B cell (primary cell): ENCODE measurements around the gene BAIAP2L1. TPM values are rescaled to one million over a fixed set of nuclear protein-coding genes. Genes with fewer than 3 reads are reported as not detected.

Source experiments
- ATAC-seq: fragments of 200-7000 bp; cut with Tn5 transposase; one replicate; pipeline ENCODE4 v1.10.0; 2021; ENCODE audit warnings: low read depth, mild to moderate bottlenecking, moderate number of reproducible peaks, moderate library complexity
- CTCF ChIA-PET: fragments of 350-600 bp; sonication (Branson Sonifier 250); formaldehyde crosslinking; loops from one replicate; lab custom pipeline; 2021; ENCODE audit warnings: antibody characterized with exemption, inconsistent platforms; lab: Charles Lee
- POLR2A ChIA-PET: fragments of 350-600 bp; sonication (Branson Sonifier 250); formaldehyde crosslinking; loops from one replicate; lab custom pipeline; 2021; ENCODE audit warnings: antibody characterized with exemption; lab: Charles Lee
- DNase-seq: peaks from one replicate; pipeline ENCODE4 v3.0.0; 2013
- H2AFZ ChIP-seq: 2 replicates; pipeline ENCODE4 v1.6.1; 2012; ENCODE audit warnings: mild to moderate bottlenecking, low read depth, low read length; ENCODE audit not compliant: insufficient read depth, poor library complexity, severe bottlenecking
- H3K27ac ChIP-seq, 2 donors: 1 replicate in 1 of 2; 2 replicates in 1 of 2; pipeline ENCODE4 v1.5.1; 2012 to 2013; ENCODE audit warnings: low read length in 2 of 2, mild to moderate bottlenecking in 2 of 2, moderate library complexity in 1 of 2
- H3K27me3 ChIP-seq, 4 experiments: fragments of 200-600 bp in 1 of 4; sonication (generic) in 1 of 4; replicated peaks in 1 of 4; 1 replicate in 2 of 4; 2 replicates in 2 of 4; pipeline versions ENCODE4 v1.6.1 to v1.7.0; 2013 to 2016; ENCODE audit warnings: low read length in 3 of 4, mild to moderate bottlenecking in 2 of 4, mixed read lengths in 1 of 4, moderate library complexity in 1 of 4; ENCODE audit not compliant: insufficient read depth in 4 of 4, control insufficient read depth in 3 of 4; ENCODE audit errors: control extremely low read depth in 1 of 4
- H3K36me3 ChIP-seq, 2 experiments: replicated peaks in 1 of 2; 1 replicate in 1 of 2; 2 replicates in 1 of 2; pipeline versions ENCODE4 v1.6.1 to v1.7.1; 2013; ENCODE audit warnings: low read length in 1 of 2; ENCODE audit not compliant: insufficient read depth in 2 of 2, control insufficient read depth in 1 of 2; ENCODE audit errors: control extremely low read depth in 1 of 2, extremely low read depth in 1 of 2
- H3K4me1 ChIP-seq, 2 donors: fragments of 200-600 bp in 1 of 2; sonication (generic) in 1 of 2; 1 replicate in 1 of 2; 2 replicates in 1 of 2; pipeline versions ENCODE4 v1.5.1 to v1.6.1; 2013 to 2017; ENCODE audit warnings: low read length in 2 of 2; ENCODE audit not compliant: control insufficient read depth in 2 of 2, insufficient read depth in 2 of 2
- H3K4me2 ChIP-seq: replicated peaks from 2 replicates; pipeline ENCODE3; 2012; ENCODE audit warnings: mild to moderate bottlenecking, low read depth, low read length; ENCODE audit not compliant: poor library complexity, severe bottlenecking
- H3K4me3 ChIP-seq, 5 experiments: fragments of 200-600 bp in 1 of 5; sonication (generic) in 1 of 5; 1 replicate in 3 of 5; 2 replicates in 2 of 5; pipeline versions ENCODE4 v1.5.1 to v1.7.0; 2011 to 2016; ENCODE audit warnings: low read length in 4 of 5, mild to moderate bottlenecking in 4 of 5, low read depth in 2 of 5, control low read depth in 1 of 5, moderate library complexity in 1 of 5; ENCODE audit not compliant: insufficient read depth in 1 of 5; ENCODE audit errors: control extremely low read depth in 1 of 5, extremely low read depth in 1 of 5
- H3K79me2 ChIP-seq: fragments of 200-600 bp; sonication (generic); one replicate; pipeline ENCODE4 v1.6.0; 2016; ENCODE audit warnings: low read length; ENCODE audit not compliant: control insufficient read depth, insufficient read depth
- H3K9ac ChIP-seq: fragments of 200-600 bp; sonication (generic); 2 replicates; pipeline ENCODE4 v1.6.1; 2017; ENCODE audit warnings: mild to moderate bottlenecking, low read length, moderate library complexity
- H3K9me3 ChIP-seq, 3 donors: one replicate each; pipeline versions ENCODE4 v1.6.1 to v1.7.1; 2013; ENCODE audit warnings: low read length in 2 of 3; ENCODE audit not compliant: control insufficient read depth in 2 of 3, insufficient read depth in 1 of 3; ENCODE audit errors: control extremely low read depth in 1 of 3
- H4K20me1 ChIP-seq: 2 replicates; pipeline ENCODE4 v1.6.0; 2012; ENCODE audit warnings: mild to moderate bottlenecking, low read length; ENCODE audit not compliant: insufficient read depth, control insufficient read depth, poor library complexity, severe bottlenecking
- H3K27ac Mint-ChIP-seq: one replicate; pipeline ENCODE4 v1.8.0; 2021; ENCODE audit warnings: mixed read lengths
- H3K27me3 Mint-ChIP-seq: one replicate; pipeline ENCODE4 v1.8.0; 2021; ENCODE audit warnings: mixed read lengths
- H3K4me1 Mint-ChIP-seq: one replicate; pipeline ENCODE4 v1.8.0; 2021; ENCODE audit warnings: mixed read lengths
- H3K4me3 Mint-ChIP-seq: one replicate; pipeline ENCODE4 v1.8.0; 2021; ENCODE audit warnings: mixed read lengths
- H3K9me3 Mint-ChIP-seq: one replicate; pipeline ENCODE4 v1.8.0; 2022; ENCODE audit warnings: mixed read lengths; ENCODE audit not compliant: insufficient read depth
- EZH2 ChIP-seq: IDR thresholded peaks from 2 replicates; pipeline ENCODE4 v1.6.1; 2012; ENCODE audit warnings: borderline replicate concordance, low read depth, mild to moderate bottlenecking, moderate library complexity, low read length; ENCODE audit not compliant: insufficient read depth, poor library complexity, severe bottlenecking
- WGBS: methylation state at CpG from one replicate; pipeline ENCODE4 v1.1.5; 2013; ENCODE audit warnings: missing lambda C conversion rate; ENCODE audit not compliant: insufficient coverage; 5-methylcytosine and 5-hydroxymethylcytosine counted together
- intact Hi-C: fragments of 100-400 bp; cut with micrococcal nuclease; formaldehyde crosslinking; loops from one replicate; pipeline ENCODE4 v1.10.0; 2022
- polyA plus RNA-seq: library from polyadenylated mRNA; depleted of rRNA; stranded (reverse); fragments of >200 nt; gene quantifications from 2 replicates; pipeline ENCODE4 v1.2.3, GENCODE V29; 2012
- total RNA-seq, 2 donors: library from RNA; stranded (reverse); fragments of 120-200 nt in 1 of 2; gene quantifications; 1 replicate in 1 of 2; 2 replicates in 1 of 2; pipeline versions ENCODE4 v1.2.3 to v1.2.4, GENCODE V29; 2013 to 2022
- TF ChIP-seq, protein P1 (sequence below): fragments of 200-600 bp; IDR thresholded peaks from one replicate; pipeline ENCODE4 v1.8.0; 2022; ENCODE audit warnings: antibody characterized with exemption, mild to moderate bottlenecking

Gene BAIAP2L1
- total and polyA plus RNA-seq, 2 donors (not counting 1 experiment from before 2014, with no cell fraction given), result 1.5 to 3.7 TPM

DNA sequence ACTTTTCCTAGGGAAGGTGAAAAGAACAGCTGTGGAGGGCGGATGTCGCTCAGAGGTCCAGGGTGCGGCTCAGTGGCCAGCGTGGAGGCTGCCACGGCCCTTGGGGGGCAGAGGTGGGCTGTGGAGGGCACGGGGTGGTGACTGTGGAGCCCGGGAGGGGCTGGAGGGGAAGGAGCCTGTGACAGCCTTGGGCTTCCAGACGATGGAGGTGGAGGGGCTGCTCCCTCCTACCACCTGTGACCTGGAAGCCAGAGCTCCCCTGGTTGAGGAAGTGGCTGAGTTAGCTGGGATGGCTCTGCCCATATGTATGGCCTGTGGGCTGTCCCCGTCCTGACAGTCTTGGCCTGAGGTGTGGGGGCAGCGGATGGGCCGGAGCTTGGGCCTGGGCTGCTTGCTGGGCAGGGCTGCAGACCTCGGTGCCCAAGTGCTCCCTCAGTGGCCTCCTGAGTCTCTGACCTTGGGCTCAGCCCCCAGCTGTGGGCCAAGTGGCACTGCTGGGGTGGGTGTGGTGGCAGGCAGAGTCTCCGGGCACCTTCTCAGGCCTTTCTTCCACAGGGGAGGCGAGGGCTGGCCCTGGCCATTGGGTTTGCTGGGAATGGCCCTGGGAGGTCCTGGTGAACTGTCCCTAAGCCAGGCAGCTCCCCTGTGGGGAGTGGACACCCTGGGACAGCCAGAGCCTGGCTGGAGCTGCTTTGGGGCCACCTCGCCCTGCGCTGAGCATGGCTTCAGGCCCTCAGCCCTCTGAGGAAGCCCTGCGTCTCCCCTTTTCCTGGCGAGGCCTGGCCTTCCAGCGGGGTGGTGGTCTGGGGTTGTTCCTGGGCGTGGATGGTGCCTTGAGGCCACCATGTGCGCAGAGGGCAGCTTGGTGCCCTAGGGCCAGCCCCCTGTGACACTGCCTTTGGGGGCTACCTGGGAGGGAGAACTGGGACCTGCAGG is 115.5 kb downstream of the BAIAP2L1 start:
- H3K9me3 ChIP-seq, result no peaks in the 10 kb centered on the region
- no peaks in the 10 kb centered on the region for H3K27me3 ChIP-seq
- H3K4me1 ChIP-seq, result peaks cover 21 to 41% of the 10 kb centered on the region in 2 donors
- peaks cover 40% of the 10 kb centered on the region for H3K79me2 ChIP-seq
- no peak overlapping the region for H3K4me3 Mint-ChIP-seq
- no peaks in the 10 kb centered on the region for H3K36me3 ChIP-seq
- 91% methylated on average over 19 of the region's 21 CpGs for WGBS
- H3K27ac Mint-ChIP-seq, result no peak overlapping the region
- H3K9ac ChIP-seq, result no peak overlapping the region
- ATAC-seq (no peak), DNase-seq (no peak)
- H2AFZ ChIP-seq, result no peak overlapping the region
- ChIA-PET CTCF (interaction anchor here (0.9 to 1.7 kb wide), 2 partner anchors 136 to 594 kb away, joined by 3 read pairs; no protein-coding TSS in a partner anchor), POLR2A (interaction anchor here (0.6 kb wide), 1 partner anchor 869 kb away, joined by 3 read pairs; no protein-coding TSS in a partner anchor)
- no peaks in the 10 kb centered on the region for H3K27me3 Mint-ChIP-seq
- no peak overlapping the region for H3K4me3 ChIP-seq
- H3K27ac ChIP-seq, result no peak overlapping the region
- no peak overlapping the region for H3K4me2 ChIP-seq
- no peaks in the 10 kb centered on the region for H3K9me3 Mint-ChIP-seq
- no peak for TF ChIP-seq EZH2
- TF ChIP-seq, protein P1, sequence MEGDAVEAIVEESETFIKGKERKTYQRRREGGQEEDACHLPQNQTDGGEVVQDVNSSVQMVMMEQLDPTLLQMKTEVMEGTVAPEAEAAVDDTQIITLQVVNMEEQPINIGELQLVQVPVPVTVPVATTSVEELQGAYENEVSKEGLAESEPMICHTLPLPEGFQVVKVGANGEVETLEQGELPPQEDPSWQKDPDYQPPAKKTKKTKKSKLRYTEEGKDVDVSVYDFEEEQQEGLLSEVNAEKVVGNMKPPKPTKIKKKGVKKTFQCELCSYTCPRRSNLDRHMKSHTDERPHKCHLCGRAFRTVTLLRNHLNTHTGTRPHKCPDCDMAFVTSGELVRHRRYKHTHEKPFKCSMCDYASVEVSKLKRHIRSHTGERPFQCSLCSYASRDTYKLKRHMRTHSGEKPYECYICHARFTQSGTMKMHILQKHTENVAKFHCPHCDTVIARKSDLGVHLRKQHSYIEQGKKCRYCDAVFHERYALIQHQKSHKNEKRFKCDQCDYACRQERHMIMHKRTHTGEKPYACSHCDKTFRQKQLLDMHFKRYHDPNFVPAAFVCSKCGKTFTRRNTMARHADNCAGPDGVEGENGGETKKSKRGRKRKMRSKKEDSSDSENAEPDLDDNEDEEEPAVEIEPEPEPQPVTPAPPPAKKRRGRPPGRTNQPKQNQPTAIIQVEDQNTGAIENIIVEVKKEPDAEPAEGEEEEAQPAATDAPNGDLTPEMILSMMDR, result no peak
- peaks cover 40% of the 10 kb centered on the region for H3K4me1 Mint-ChIP-seq
- H4K20me1 ChIP-seq, result peaks cover 61% of the 10 kb centered on the region
- intact Hi-C loops, result no loop called here
